ENCODE results near the gene NRAS.

The NRAS gene

GRCh38 chr1:114745291-114745690 lies 28.7 kb upstream of the NRAS start:
- Histone ChIP-seq H3K4me1 (ENCODE audit: insufficient read depth, low read length) (no peaks in the 10 kb centered on the region), H3K9ac (ENCODE audit: low read depth, low read length) (no peak overlapping the region), H3K9me3 (ENCODE audit: control insufficient read depth, insufficient read depth, low read length) (no peaks in the 10 kb centered on the region), H3K36me3 (ENCODE audit: insufficient read depth, low read length) (peaks cover 12% of the 10 kb centered on the region)

GRCh38 chr1:114741963-114742746 lies 25.6 kb upstream of the NRAS start:
- no peak overlapping the region for H3K9ac ChIP-seq (ENCODE audit: low read depth, low read length)
- peaks cover 19% of the 10 kb centered on the region for H3K36me3 ChIP-seq (ENCODE audit: insufficient read depth, low read length)
- no peaks in the 10 kb centered on the region for H3K9me3 ChIP-seq (ENCODE audit: control insufficient read depth, insufficient read depth, low read length)
- H3K4me1 ChIP-seq (ENCODE audit: insufficient read depth, low read length) = no peaks in the 10 kb centered on the region

GRCh38 chr1:114740331-114740730 lies 23.8 kb upstream of the NRAS start:
- Histone ChIP-seq H3K9me3 (ENCODE audit: control insufficient read depth, insufficient read depth, low read length) (no peaks in the 10 kb centered on the region), H3K4me1 (ENCODE audit: insufficient read depth, low read length) (no peaks in the 10 kb centered on the region), H3K9ac (ENCODE audit: low read depth, low read length) (no peak overlapping the region), H3K36me3 (ENCODE audit: insufficient read depth, low read length) (peaks cover 20% of the 10 kb centered on the region)

GRCh38 chr1:114737314-114737849 lies 20.8 kb upstream of the NRAS start:
- Histone ChIP-seq H3K4me1 (ENCODE audit: insufficient read depth, low read length) (no peaks in the 10 kb centered on the region), H3K36me3 (ENCODE audit: insufficient read depth, low read length) (peaks cover 39% of the 10 kb centered on the region), H3K9me3 (ENCODE audit: control insufficient read depth, insufficient read depth, low read length) (no peaks in the 10 kb centered on the region), H3K9ac (ENCODE audit: low read depth, low read length) (no peak overlapping the region)

- Histone ChIP-seq H3K9ac (ENCODE audit: low read depth, low read length) (no peak overlapping the region), H3K36me3 (ENCODE audit: insufficient read depth, low read length) (peaks cover 48% of the 10 kb centered on the region), H3K9me3 (ENCODE audit: control insufficient read depth, insufficient read depth, low read length) (no peaks in the 10 kb centered on the region), H3K4me1 (ENCODE audit: insufficient read depth, low read length) (no peaks in the 10 kb centered on the region)
Measured at GRCh38 chr1:114735479-114735878, 18.9 kb upstream of the NRAS start.

- H3K36me3 ChIP-seq (ENCODE audit: insufficient read depth, low read length) = peaks cover 52% of the 10 kb centered on the region
- no peaks in the 10 kb centered on the region for H3K4me1 ChIP-seq (ENCODE audit: insufficient read depth, low read length)
- no peak overlapping the region for H3K9ac ChIP-seq (ENCODE audit: low read depth, low read length)
- no peaks in the 10 kb centered on the region for H3K9me3 ChIP-seq (ENCODE audit: control insufficient read depth, insufficient read depth, low read length)
Measured at GRCh38 chr1:114729782-114730181, 13.2 kb upstream of the NRAS start.

GRCh38 chr1:114728553-114728952 lies 12.0 kb upstream of the NRAS start:
- H3K9me3 ChIP-seq (ENCODE audit: control insufficient read depth, insufficient read depth, low read length) = no peaks in the 10 kb centered on the region
- H3K36me3 ChIP-seq (ENCODE audit: insufficient read depth, low read length) = peaks cover 52% of the 10 kb centered on the region
- H3K4me1 ChIP-seq (ENCODE audit: insufficient read depth, low read length) = no peaks in the 10 kb centered on the region
- no peak overlapping the region for H3K9ac ChIP-seq (ENCODE audit: low read depth, low read length)

- Histone ChIP-seq H3K4me1 (ENCODE audit: insufficient read depth, low read length) (no peaks in the 10 kb centered on the region), H3K9ac (ENCODE audit: low read depth, low read length) (no peak overlapping the region), H3K9me3 (ENCODE audit: control insufficient read depth, insufficient read depth, low read length) (no peaks in the 10 kb centered on the region), H3K36me3 (ENCODE audit: insufficient read depth, low read length) (peaks cover 50% of the 10 kb centered on the region)
Measured at GRCh38 chr1:114725230-114725629, 8.7 kb upstream of the NRAS start.

- H3K36me3 ChIP-seq (ENCODE audit: insufficient read depth, low read length) = peaks cover 55% of the 10 kb centered on the region
- no peaks in the 10 kb centered on the region for H3K4me1 ChIP-seq (ENCODE audit: insufficient read depth, low read length)
- H3K9me3 ChIP-seq (ENCODE audit: control insufficient read depth, insufficient read depth, low read length) = no peaks in the 10 kb centered on the region
- no peak overlapping the region for H3K9ac ChIP-seq (ENCODE audit: low read depth, low read length)
Measured at GRCh38 chr1:114723915-114724314, 7.3 kb upstream of the NRAS start.

GRCh38 chr1:114723457-114723856 lies 6.9 kb upstream of the NRAS start:
- no peaks in the 10 kb centered on the region for H3K9me3 ChIP-seq (ENCODE audit: control insufficient read depth, insufficient read depth, low read length)
- H3K4me1 ChIP-seq (ENCODE audit: insufficient read depth, low read length) = no peaks in the 10 kb centered on the region
- H3K36me3 ChIP-seq (ENCODE audit: insufficient read depth, low read length) = peaks cover 56% of the 10 kb centered on the region

GRCh38 chr1:114720492-114720891 lies 3.9 kb upstream of the NRAS start:
- Histone ChIP-seq H3K36me3 (ENCODE audit: insufficient read depth, low read length) (peaks cover 49% of the 10 kb centered on the region), H3K9ac (ENCODE audit: low read depth, low read length) (no peak overlapping the region), H3K9me3 (ENCODE audit: control insufficient read depth, insufficient read depth, low read length) (no peaks in the 10 kb centered on the region), H3K4me1 (ENCODE audit: insufficient read depth, low read length) (no peaks in the 10 kb centered on the region)

More at GRCh38 chr1:114723457-114723856, 6.9 kb upstream of the NRAS start:
- no peak overlapping the region for H3K9ac ChIP-seq (ENCODE audit: low read depth, low read length)

GRCh38 chr1:114719424-114719787 lies 2.8 kb upstream of the NRAS start:
- no peaks in the 10 kb centered on the region for H3K4me1 ChIP-seq (ENCODE audit: insufficient read depth, low read length)
- H3K36me3 ChIP-seq (ENCODE audit: insufficient read depth, low read length) = peaks cover 38% of the 10 kb centered on the region
- no peak overlapping the region for H3K9ac ChIP-seq (ENCODE audit: low read depth, low read length)
- no peaks in the 10 kb centered on the region for H3K9me3 ChIP-seq (ENCODE audit: control insufficient read depth, insufficient read depth, low read length)

- H3K9me3 ChIP-seq (ENCODE audit: control insufficient read depth, insufficient read depth, low read length) = no peaks in the 10 kb centered on the region
- H3K4me1 ChIP-seq (ENCODE audit: insufficient read depth, low read length) = no peaks in the 10 kb centered on the region
- peaks cover 35% of the 10 kb centered on the region for H3K36me3 ChIP-seq (ENCODE audit: insufficient read depth, low read length)
- no peak overlapping the region for H3K9ac ChIP-seq (ENCODE audit: low read depth, low read length)
Measured at GRCh38 chr1:114718661-114719423, 2.3 kb upstream of the NRAS start.

GRCh38 chr1:114715952-114716303 lies 643 bp downstream of the NRAS start:
- peak overlapping the region; percentile 99 for H3K9ac ChIP-seq (ENCODE audit: low read depth, low read length)

GRCh38 chr1:114712977-114713376 lies 3.6 kb downstream of the NRAS start:
- Histone ChIP-seq H3K9ac (ENCODE audit: low read depth, low read length) (no peak overlapping the region), H3K36me3 (ENCODE audit: insufficient read depth, low read length) (peaks cover 22% of the 10 kb centered on the region), H3K9me3 (ENCODE audit: control insufficient read depth, insufficient read depth, low read length) (no peaks in the 10 kb centered on the region), H3K4me1 (ENCODE audit: insufficient read depth, low read length) (no peaks in the 10 kb centered on the region)

More at GRCh38 chr1:114715952-114716303, 643 bp downstream of the NRAS start:
- H3K36me3 ChIP-seq (ENCODE audit: insufficient read depth, low read length) = peaks cover 23% of the 10 kb centered on the region
- no peaks in the 10 kb centered on the region for H3K4me1 ChIP-seq (ENCODE audit: insufficient read depth, low read length)
- H3K9me3 ChIP-seq (ENCODE audit: control insufficient read depth, insufficient read depth, low read length) = no peaks in the 10 kb centered on the region

All from ES-I3 (cell line).